Chondrocyte (in vitro differentiated cells): Measurements from ENCODE around the gene ITGA8. TPM values are rescaled to one million over a fixed set of nuclear protein-coding genes. Genes with fewer than 3 reads are reported as not detected.
"Not testable (repeated sequence)": the region's sequence is repeated elsewhere in the genome, so short reads cannot be mapped to it uniquely, and the experiment has no call there.

Experiments
- DNase-seq: peaks from one replicate; pipeline ENCODE4 v3.0.0; 2021; ENCODE audit warnings: mixed read lengths, low spot score
- H3K27ac Mint-ChIP-seq: one replicate; pipeline ENCODE4 v1.8.0; 2021; ENCODE audit warnings: mild to moderate bottlenecking, moderate library complexity, mixed read lengths; ENCODE audit not compliant: unreplicated experiment
- H3K27me3 Mint-ChIP-seq: 2 replicates; pipeline ENCODE4 v1.8.0; 2021; ENCODE audit warnings: low read depth, mixed read lengths
- H3K36me3 Mint-ChIP-seq: 2 replicates; pipeline ENCODE4 v1.8.0; 2021; ENCODE audit warnings: low read depth, mixed read lengths
- H3K4me1 Mint-ChIP-seq: 2 replicates; pipeline ENCODE4 v1.8.0; 2021; ENCODE audit warnings: low read depth, mild to moderate bottlenecking, mixed read lengths
- H3K4me3 Mint-ChIP-seq: one replicate; pipeline ENCODE4 v1.8.0; 2021; ENCODE audit warnings: mild to moderate bottlenecking, moderate library complexity, mixed read lengths; ENCODE audit not compliant: unreplicated experiment
- H3K9me3 Mint-ChIP-seq: 2 replicates; pipeline ENCODE4 v1.8.0; 2021; ENCODE audit warnings: low read depth, mixed read lengths
- total RNA-seq: library from RNA; stranded (reverse); gene quantifications from 3 replicates; pipeline ENCODE4 v1.2.1, GENCODE V29; 2021
- TF ChIP-seq, protein P1 (sequence below): fragments of 200-600 bp; sonication (generic); IDR thresholded peaks from 2 replicates; pipeline ENCODE4 v1.5.0; 2021; ENCODE audit warnings: antibody characterized with exemption, mild to moderate bottlenecking, moderate library complexity

ITGA8 gene
- total RNA-seq, 1 donor from 2014 or later, result 5.6 TPM

- DNase-seq, result no peak
- no peaks in the 10 kb centered on the region for H3K9me3 Mint-ChIP-seq
- H3K4me3 Mint-ChIP-seq, result no peak overlapping the region
- H3K27ac Mint-ChIP-seq, result no peak overlapping the region
- H3K4me1 Mint-ChIP-seq, result peaks cover 23% of the 10 kb centered on the region
- peaks cover 1% of the 10 kb centered on the region for H3K27me3 Mint-ChIP-seq
- TF ChIP-seq, protein P1, sequence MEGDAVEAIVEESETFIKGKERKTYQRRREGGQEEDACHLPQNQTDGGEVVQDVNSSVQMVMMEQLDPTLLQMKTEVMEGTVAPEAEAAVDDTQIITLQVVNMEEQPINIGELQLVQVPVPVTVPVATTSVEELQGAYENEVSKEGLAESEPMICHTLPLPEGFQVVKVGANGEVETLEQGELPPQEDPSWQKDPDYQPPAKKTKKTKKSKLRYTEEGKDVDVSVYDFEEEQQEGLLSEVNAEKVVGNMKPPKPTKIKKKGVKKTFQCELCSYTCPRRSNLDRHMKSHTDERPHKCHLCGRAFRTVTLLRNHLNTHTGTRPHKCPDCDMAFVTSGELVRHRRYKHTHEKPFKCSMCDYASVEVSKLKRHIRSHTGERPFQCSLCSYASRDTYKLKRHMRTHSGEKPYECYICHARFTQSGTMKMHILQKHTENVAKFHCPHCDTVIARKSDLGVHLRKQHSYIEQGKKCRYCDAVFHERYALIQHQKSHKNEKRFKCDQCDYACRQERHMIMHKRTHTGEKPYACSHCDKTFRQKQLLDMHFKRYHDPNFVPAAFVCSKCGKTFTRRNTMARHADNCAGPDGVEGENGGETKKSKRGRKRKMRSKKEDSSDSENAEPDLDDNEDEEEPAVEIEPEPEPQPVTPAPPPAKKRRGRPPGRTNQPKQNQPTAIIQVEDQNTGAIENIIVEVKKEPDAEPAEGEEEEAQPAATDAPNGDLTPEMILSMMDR, result no peak
- no peaks in the 10 kb centered on the region for H3K36me3 Mint-ChIP-seq
These were observed 240.8 kb downstream of the ITGA8 start for GRCh38 chr10:15478950-15479349.

DNA sequence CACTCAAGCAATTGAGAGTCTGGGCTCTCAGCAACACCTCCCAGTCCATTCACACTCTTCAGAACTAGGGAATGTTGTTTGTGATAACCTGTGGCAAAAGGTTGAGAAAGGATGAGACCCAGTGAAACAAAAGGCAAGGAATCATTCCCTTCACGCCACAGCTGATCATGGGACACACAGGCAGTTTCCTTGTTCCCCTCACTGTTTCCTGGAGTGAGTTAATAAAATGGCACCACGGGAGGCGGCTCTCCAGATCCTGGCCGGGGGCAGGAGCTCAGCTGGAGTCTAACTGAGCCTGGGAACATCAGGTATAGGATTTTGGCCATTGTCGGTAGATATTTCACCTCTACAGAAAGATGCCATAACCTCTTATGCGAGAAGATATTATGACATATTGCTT lies 241.3 kb downstream of the ITGA8 start:
- no peak overlapping the region for H3K27ac Mint-ChIP-seq
- H3K4me3 Mint-ChIP-seq, result no peak overlapping the region
- TF ChIP-seq, protein P1, result no peak

DNA sequence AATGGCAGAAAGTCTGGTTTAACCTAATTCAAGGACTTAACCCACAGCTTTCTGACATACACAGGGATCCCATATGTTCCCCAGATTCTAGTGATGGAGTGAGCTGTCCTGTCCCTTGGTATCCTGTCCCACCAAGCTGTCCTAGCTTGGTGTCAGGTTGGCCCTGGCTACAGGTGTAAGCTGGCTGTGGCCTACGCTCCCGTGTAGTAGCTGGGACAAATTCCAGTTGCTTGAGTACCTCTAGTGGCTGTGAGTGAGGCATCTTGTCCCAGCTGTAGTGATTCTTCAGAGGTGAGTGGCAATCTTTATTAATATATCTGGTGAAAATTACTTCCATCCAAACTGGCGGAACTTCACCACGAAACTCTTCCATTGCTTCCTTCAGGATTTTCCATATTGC lies 243.4 kb downstream of the ITGA8 start:
- H3K4me3 Mint-ChIP-seq, result no peak overlapping the region
- TF ChIP-seq, protein P1, result no peak
- peaks cover 1% of the 10 kb centered on the region for H3K27me3 Mint-ChIP-seq
- no peak overlapping the region for H3K27ac Mint-ChIP-seq
- H3K36me3 Mint-ChIP-seq, result no peaks in the 10 kb centered on the region
- DNase-seq, result no peak
- no peaks in the 10 kb centered on the region for H3K9me3 Mint-ChIP-seq
- H3K4me1 Mint-ChIP-seq, result peaks cover 14% of the 10 kb centered on the region

More for the DNA sequence above, 241.3 kb downstream of the ITGA8 start:
- no peaks in the 10 kb centered on the region for H3K36me3 Mint-ChIP-seq
- peaks cover 1% of the 10 kb centered on the region for H3K27me3 Mint-ChIP-seq
- H3K9me3 Mint-ChIP-seq, result no peaks in the 10 kb centered on the region
- no peak for DNase-seq
- peaks cover 19% of the 10 kb centered on the region for H3K4me1 Mint-ChIP-seq

DNA sequence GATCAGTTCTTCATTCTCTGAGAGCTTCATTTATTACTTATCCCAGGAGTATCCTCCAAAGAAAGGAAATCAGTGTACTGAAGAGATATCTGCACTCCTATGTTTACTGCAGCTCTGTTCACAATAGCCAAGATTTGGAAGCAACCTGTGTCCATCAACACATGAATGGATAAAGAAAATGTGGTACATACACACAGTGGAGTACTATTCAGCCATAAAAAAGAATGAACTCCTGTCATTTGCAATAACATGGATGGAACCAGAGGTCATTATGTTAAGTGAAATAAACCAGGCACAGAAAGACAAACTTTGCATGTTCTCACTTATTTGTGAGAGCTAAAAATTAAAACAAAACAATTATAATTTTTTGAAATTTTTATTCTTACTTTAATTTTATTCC lies 244.3 kb downstream of the ITGA8 start:
- not testable (repeated sequence) for H3K36me3 Mint-ChIP-seq, H3K4me3 Mint-ChIP-seq, H3K27me3 Mint-ChIP-seq, H3K9me3 Mint-ChIP-seq, H3K27ac Mint-ChIP-seq, DNase-seq
- H3K4me1 Mint-ChIP-seq, result peaks cover 14% of the 10 kb centered on the region

DNA sequence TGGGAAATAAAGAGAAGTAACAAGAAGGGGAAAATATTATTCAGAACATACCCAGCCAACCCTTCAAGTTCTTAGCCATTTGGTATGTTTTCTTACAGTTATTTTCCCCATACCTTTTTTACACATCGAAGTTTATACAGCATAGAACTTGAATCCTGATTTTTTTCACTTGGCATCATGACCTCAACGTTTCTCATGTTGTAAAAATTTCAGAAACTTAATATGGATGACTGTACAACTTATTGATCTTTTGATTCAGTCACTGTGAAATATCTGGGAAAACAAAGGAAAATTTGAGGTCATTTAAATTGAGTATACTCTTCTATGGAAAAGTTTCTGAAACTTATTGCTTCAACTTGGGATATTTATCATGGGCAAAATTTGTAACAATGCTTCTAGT lies 245.1 kb downstream of the ITGA8 start:
- Mint-ChIP-seq H3K27ac (no peak overlapping the region), H3K4me1 (peaks cover 14% of the 10 kb centered on the region), H3K4me3 (no peak overlapping the region), H3K36me3 (no peaks in the 10 kb centered on the region), H3K9me3 (no peaks in the 10 kb centered on the region), H3K27me3 (peaks cover 1% of the 10 kb centered on the region)
- TF ChIP-seq, protein P1, result no peak
- DNase-seq, result no peak

DNA sequence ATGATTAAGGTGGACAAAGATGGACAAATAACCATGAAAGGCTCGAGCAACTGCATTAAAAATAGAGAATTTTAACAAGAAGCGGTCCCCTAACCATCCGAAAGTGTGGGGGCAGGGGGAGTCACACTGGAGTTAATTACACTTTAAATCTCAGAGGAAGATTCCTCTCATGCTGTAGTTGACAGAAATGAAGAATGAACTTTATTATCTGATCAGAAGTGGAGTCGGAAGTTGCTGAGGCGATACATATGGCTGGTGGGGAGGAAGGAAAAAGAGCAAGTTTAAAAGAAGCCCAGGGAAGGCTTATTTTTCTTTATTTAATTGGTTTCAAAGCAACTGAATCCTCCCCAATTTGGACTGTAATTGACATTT lies 246.3 kb downstream of the ITGA8 start:
- no peak for DNase-seq
- H3K4me3 Mint-ChIP-seq, result no peak overlapping the region
- H3K9me3 Mint-ChIP-seq, result no peaks in the 10 kb centered on the region
- H3K36me3 Mint-ChIP-seq, result no peaks in the 10 kb centered on the region
- H3K27me3 Mint-ChIP-seq, result peaks cover 1% of the 10 kb centered on the region
- TF ChIP-seq, protein P1, result no peak
- no peak overlapping the region for H3K27ac Mint-ChIP-seq
- peaks cover 17% of the 10 kb centered on the region for H3K4me1 Mint-ChIP-seq
